H9 (cell line): ENCODE measurements around the gene SPEG. TPM values are rescaled to one million over a fixed set of nuclear protein-coding genes. Genes with fewer than 3 reads are reported as not detected.

Source experiments
- DNase-seq: peaks from one replicate; pipeline ENCODE4 v3.0.0-alpha.2; 2017
- H2AFZ ChIP-seq: one replicate; pipeline ENCODE4 v1.6.1; 2013; ENCODE audit warnings: mild to moderate bottlenecking, low read length, control low read depth, moderate library complexity
- H2AK5ac ChIP-seq: 2 replicates; pipeline ENCODE4 v1.6.1; 2013; ENCODE audit warnings: low read length, control low read depth, mixed read lengths; ENCODE audit not compliant: insufficient read length
- H2BK120ac ChIP-seq: one replicate; pipeline ENCODE4 v1.6.1; 2013; ENCODE audit warnings: low read depth, mild to moderate bottlenecking, low read length, control low read depth, inconsistent platforms; ENCODE audit not compliant: poor library complexity, severe bottlenecking
- H2BK12ac ChIP-seq: 2 replicates; pipeline ENCODE4 v1.6.1; 2013; ENCODE audit warnings: low read length, control low read depth, mixed read lengths, low read depth; ENCODE audit not compliant: insufficient read length
- H2BK15ac ChIP-seq: 2 replicates; pipeline ENCODE4 v1.6.1; 2013; ENCODE audit warnings: low read depth, low read length, control low read depth
- H2BK20ac ChIP-seq: one replicate; pipeline ENCODE4 v1.6.1; 2013; ENCODE audit warnings: low read depth, mild to moderate bottlenecking, low read length, control low read depth, inconsistent platforms; ENCODE audit not compliant: poor library complexity, severe bottlenecking
- H2BK5ac ChIP-seq: 2 replicates; pipeline ENCODE4 v1.6.1; 2013; ENCODE audit warnings: low read length, control low read depth, mixed read lengths; ENCODE audit not compliant: insufficient read length
- H3K14ac ChIP-seq: 2 replicates; pipeline ENCODE4 v1.6.1; 2013; ENCODE audit warnings: low read length, control low read depth; ENCODE audit not compliant: insufficient read depth
- H3K18ac ChIP-seq: 2 replicates; pipeline ENCODE4 v1.6.1; 2013; ENCODE audit warnings: low read depth, mild to moderate bottlenecking, mixed read lengths, low read length, control low read depth; ENCODE audit not compliant: insufficient read length
- H3K23ac ChIP-seq: 2 replicates; pipeline ENCODE4 v1.6.1; 2013; ENCODE audit warnings: low read length, control low read depth, mixed read lengths, low read depth; ENCODE audit not compliant: insufficient read length
- H3K23me2 ChIP-seq: 2 replicates; pipeline ENCODE4 v1.6.1; 2013; ENCODE audit warnings: low read depth, mild to moderate bottlenecking, mixed read lengths, low read length, control low read depth; ENCODE audit not compliant: insufficient read length, poor library complexity, severe bottlenecking
- H3K27ac ChIP-seq: 2 replicates; pipeline ENCODE4 v1.5.1; 2013; ENCODE audit warnings: low read length, control low read depth, mixed read lengths, low read depth; ENCODE audit not compliant: insufficient read length
- H3K27me3 ChIP-seq: 2 replicates; pipeline ENCODE4 v1.6.1; 2013; ENCODE audit warnings: low read length, control low read depth, inconsistent platforms; ENCODE audit not compliant: insufficient read depth
- H3K4ac ChIP-seq: 2 replicates; pipeline ENCODE4 v1.6.1; 2013; ENCODE audit warnings: low read depth, mild to moderate bottlenecking, control low read depth, inconsistent platforms, low read length, moderate library complexity
- H3K4me1 ChIP-seq: 2 replicates; pipeline ENCODE4 v1.6.1; 2013; ENCODE audit warnings: low read length, control low read depth, inconsistent platforms; ENCODE audit not compliant: insufficient read depth
- H3K4me2 ChIP-seq: 2 replicates; pipeline ENCODE4 v1.6.1; 2013; ENCODE audit warnings: low read length, control low read depth, mixed read lengths; ENCODE audit not compliant: insufficient read length, insufficient read depth
- H3K56ac ChIP-seq: 2 replicates; pipeline ENCODE4 v1.6.1; 2013; ENCODE audit warnings: low read depth, mild to moderate bottlenecking, mixed read lengths, low read length, control low read depth; ENCODE audit not compliant: insufficient read length
- H3K79me1 ChIP-seq: 2 replicates; pipeline ENCODE4 v1.6.1; 2013; ENCODE audit warnings: low read depth, mild to moderate bottlenecking, moderate library complexity, low read length, control low read depth, inconsistent platforms; ENCODE audit not compliant: insufficient read depth, poor library complexity, severe bottlenecking
- H3K79me2 ChIP-seq: 2 replicates; pipeline ENCODE4 v1.6.1; 2013; ENCODE audit warnings: low read length, control low read depth, inconsistent platforms; ENCODE audit not compliant: insufficient read depth
- H3K9ac ChIP-seq: 2 replicates; pipeline ENCODE4 v1.6.1; 2013; ENCODE audit warnings: low read length, control low read depth, mixed read lengths; ENCODE audit not compliant: insufficient read length; ENCODE audit errors: extremely low read depth
- H3K9me3 ChIP-seq: one replicate; pipeline ENCODE4 v1.6.1; 2013; ENCODE audit warnings: low read depth, low read length, inconsistent platforms; ENCODE audit not compliant: control insufficient read depth
- H3T11ph ChIP-seq: one replicate; pipeline ENCODE4 v1.6.1; 2013; ENCODE audit warnings: mild to moderate bottlenecking, low read length, control low read depth, inconsistent platforms
- H4K20me1 ChIP-seq: one replicate; pipeline ENCODE4 v1.6.1; 2013; ENCODE audit not compliant: control insufficient read depth, insufficient read length, insufficient read depth
- H4K5ac ChIP-seq: 2 replicates; pipeline ENCODE4 v1.6.1; 2013; ENCODE audit warnings: low read depth, mild to moderate bottlenecking, mixed read lengths, low read length, control low read depth; ENCODE audit not compliant: insufficient read length
- H4K8ac ChIP-seq: replicated peaks from 2 replicates; pipeline ENCODE4 v1.6.1; 2013; ENCODE audit warnings: low read length, control low read depth, mixed read lengths, low read depth; ENCODE audit not compliant: insufficient read length
- H4K91ac ChIP-seq: 2 replicates; pipeline ENCODE4 v1.6.1; 2013; ENCODE audit warnings: low read depth, mild to moderate bottlenecking, moderate library complexity, mixed read lengths, low read length, control low read depth; ENCODE audit not compliant: insufficient read length
- H3K27ac Mint-ChIP-seq, 3 experiments: 2 replicates in 2 of 3; 3 replicates in 1 of 3; pipeline ENCODE4 v1.8.0; 2020 to 2021; ENCODE audit warnings: mixed read lengths in 3 of 3, mild to moderate bottlenecking in 1 of 3, moderate library complexity in 1 of 3
- H3K27me3 Mint-ChIP-seq: 2 replicates; pipeline ENCODE4 v1.8.0; 2021; ENCODE audit warnings: low read depth, mild to moderate bottlenecking, moderate library complexity, mixed read lengths
- H3K36me3 Mint-ChIP-seq, 3 experiments: 2 replicates in 2 of 3; 3 replicates in 1 of 3; pipeline ENCODE4 v1.8.0; 2020 to 2021; ENCODE audit warnings: low read depth in 3 of 3, mixed read lengths in 3 of 3; ENCODE audit not compliant: insufficient read depth in 1 of 3
- H3K4me1 Mint-ChIP-seq, 2 experiments: 2 replicates each; pipeline ENCODE4 v1.8.0; 2020; ENCODE audit warnings: mixed read lengths in 2 of 2
- H3K4me3 Mint-ChIP-seq, 2 experiments: 2 replicates in 1 of 2; 3 replicates in 1 of 2; pipeline ENCODE4 v1.8.0; 2020 to 2021; ENCODE audit warnings: mild to moderate bottlenecking in 2 of 2, mixed read lengths in 2 of 2, moderate library complexity in 1 of 2
- H3K9me3 Mint-ChIP-seq, 2 experiments: 2 replicates in 1 of 2; 3 replicates in 1 of 2; pipeline ENCODE4 v1.8.0; 2020; ENCODE audit warnings: mild to moderate bottlenecking in 2 of 2, mixed read lengths in 2 of 2, moderate library complexity in 1 of 2
- CTCF ChIP-seq: fragments of 200-600 bp; sonication (generic); conservative IDR thresholded peaks from 3 replicates; pipeline ENCODE4 v1.8.0; 2021; ENCODE audit warnings: antibody characterized with exemption, mild to moderate bottlenecking
- WGBS: extraction: QIAGEN DNeasy Blood & Tissue Kit; methylation state at CpG from one replicate; pipeline ENCODE4 v1.1.7; 2013; ENCODE audit warnings: missing lambda C conversion rate, low lambda C conversion rate, mixed read lengths; ENCODE audit not compliant: insufficient read length; ENCODE audit errors: extremely low coverage; 5-methylcytosine and 5-hydroxymethylcytosine counted together
- total RNA-seq: library from RNA; stranded (reverse); gene quantifications from 2 replicates; pipeline ENCODE4 v1.2.1, GENCODE V29; 2021

The SPEG gene
- total RNA-seq, 1 experiment from 2014 or later = 23.7 TPM

DNA sequence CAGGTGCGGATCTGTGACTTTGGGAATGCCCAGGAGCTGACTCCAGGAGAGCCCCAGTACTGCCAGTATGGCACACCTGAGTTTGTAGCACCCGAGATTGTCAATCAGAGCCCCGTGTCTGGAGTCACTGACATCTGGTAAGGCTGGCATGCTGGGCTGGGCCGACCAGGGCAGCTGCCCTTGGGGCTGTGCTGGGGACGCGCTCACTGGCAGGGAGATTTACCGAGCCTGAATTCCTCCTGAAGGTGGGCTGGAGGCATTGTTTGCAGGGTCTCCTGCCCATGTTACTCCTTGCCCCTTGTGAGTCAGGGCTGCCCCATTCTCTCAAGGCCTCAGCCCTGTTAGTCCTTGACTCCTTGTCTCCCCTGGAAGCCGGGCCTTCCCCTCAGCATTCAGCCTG lies 45.4 kb downstream of the SPEG start:
- Mint-ChIP-seq H3K27me3 (peaks cover 29% of the 10 kb centered on the region), H3K4me3 (no peak overlapping the region), H3K4me1 (peaks cover 20 to 32% of the 10 kb centered on the region in 2 experiments), H3K27ac (no peak overlapping the region), H3K36me3 (peaks cover 0 to 4% (median 3%) of the 10 kb centered on the region in 3 experiments; a peak in 4 of 7 replicates), H3K9me3 (no peaks in the 10 kb centered on the region; a peak in 1 of 5 replicates)
- Histone ChIP-seq H2AFZ (no peak overlapping the region), H2AK5ac (no peak overlapping the region), H3K9ac (no peak overlapping the region), H3K23me2 (peaks cover 2% of the 10 kb centered on the region), H3K9me3 (no peaks in the 10 kb centered on the region), H3T11ph (no peak overlapping the region), H3K4ac (no peak overlapping the region), H2BK12ac (no peak overlapping the region), H3K79me2 (no peaks in the 10 kb centered on the region), H3K27ac (no peak overlapping the region), H3K4me1 (no peaks in the 10 kb centered on the region), H2BK120ac (no peak overlapping the region), H3K56ac (no peak overlapping the region), H2BK15ac (no peak overlapping the region), H2BK20ac (no peak overlapping the region), H3K23ac (no peak overlapping the region), H4K91ac (no peak overlapping the region), H2BK5ac (no peak overlapping the region), H4K8ac (no peak overlapping the region), H4K5ac (no peak overlapping the region), H3K14ac (no peak overlapping the region), H3K18ac (no peak overlapping the region), H3K79me1 (no peaks in the 10 kb centered on the region), H3K4me2 (no peak overlapping the region), H4K20me1 (no peaks in the 10 kb centered on the region), H3K27me3 (peaks cover 8% of the 10 kb centered on the region; the same call in 1 of the 2 replicates)
- no peak for TF ChIP-seq CTCF
- no peak for DNase-seq
- no CpG with 5 or more reads among the region's 8 CpGs for WGBS
